ENCODE data around the gene GJC3.

- TF ChIP-seq, protein P1, sequence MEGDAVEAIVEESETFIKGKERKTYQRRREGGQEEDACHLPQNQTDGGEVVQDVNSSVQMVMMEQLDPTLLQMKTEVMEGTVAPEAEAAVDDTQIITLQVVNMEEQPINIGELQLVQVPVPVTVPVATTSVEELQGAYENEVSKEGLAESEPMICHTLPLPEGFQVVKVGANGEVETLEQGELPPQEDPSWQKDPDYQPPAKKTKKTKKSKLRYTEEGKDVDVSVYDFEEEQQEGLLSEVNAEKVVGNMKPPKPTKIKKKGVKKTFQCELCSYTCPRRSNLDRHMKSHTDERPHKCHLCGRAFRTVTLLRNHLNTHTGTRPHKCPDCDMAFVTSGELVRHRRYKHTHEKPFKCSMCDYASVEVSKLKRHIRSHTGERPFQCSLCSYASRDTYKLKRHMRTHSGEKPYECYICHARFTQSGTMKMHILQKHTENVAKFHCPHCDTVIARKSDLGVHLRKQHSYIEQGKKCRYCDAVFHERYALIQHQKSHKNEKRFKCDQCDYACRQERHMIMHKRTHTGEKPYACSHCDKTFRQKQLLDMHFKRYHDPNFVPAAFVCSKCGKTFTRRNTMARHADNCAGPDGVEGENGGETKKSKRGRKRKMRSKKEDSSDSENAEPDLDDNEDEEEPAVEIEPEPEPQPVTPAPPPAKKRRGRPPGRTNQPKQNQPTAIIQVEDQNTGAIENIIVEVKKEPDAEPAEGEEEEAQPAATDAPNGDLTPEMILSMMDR (IDR thresholded peaks at IDR 0.05; ENCODE audit: low read length), result no peak
- no peak for TF ChIP-seq EZH2 (optimal IDR thresholded peaks at IDR 0.05; ENCODE audit: low read depth, low read length)
These were observed 1.2 kb downstream of the GJC3 start for GRCh38 chr7:99928188-99928587.
